DMS53 treated with DMSO at 0.1 percent for 48 hours (cell line): ENCODE data around the gene SLC1A4.
"Not testable (repeated sequence)": the region's sequence is repeated elsewhere in the genome, so short reads cannot be mapped to it uniquely, and the experiment has no call there.

Experiments used
- DNase-seq: peaks from one replicate; lab custom pipeline; 2025; ENCODE audit not compliant: unreplicated experiment; lab: John Stamatoyannopoulos, UW

Gene SLC1A4

GRCh38 chr2:64963719-64964118 lies 25.5 kb upstream of the SLC1A4 start:
- no peak for DNase-seq

GRCh38 chr2:64966017-64966416 lies 23.2 kb upstream of the SLC1A4 start:
- no peak for DNase-seq

- DNase-seq = no peak
These were observed 22.4 kb upstream of the SLC1A4 start for GRCh38 chr2:64966839-64967238.

- DNase-seq = no peak
These were observed 21.6 kb upstream of the SLC1A4 start for GRCh38 chr2:64967601-64968000.

GRCh38 chr2:64969086-64969485 lies 20.1 kb upstream of the SLC1A4 start:
- DNase-seq = not testable (repeated sequence)

GRCh38 chr2:64970495-64970894 lies 18.7 kb upstream of the SLC1A4 start:
- no peak for DNase-seq

- no peak for DNase-seq
These were observed 16.8 kb upstream of the SLC1A4 start for GRCh38 chr2:64972426-64972825.

GRCh38 chr2:64972876-64973275 lies 16.3 kb upstream of the SLC1A4 start:
- peak; percentile 50 for DNase-seq

- no peak for DNase-seq
These were observed 13.9 kb upstream of the SLC1A4 start for GRCh38 chr2:64975232-64975821.

- no peak for DNase-seq
These were observed 12.9 kb upstream of the SLC1A4 start for GRCh38 chr2:64976276-64976675.

- DNase-seq = peak; percentile 13
These were observed 10.5 kb upstream of the SLC1A4 start for GRCh38 chr2:64978514-64979268.

- no peak for DNase-seq
These were observed 9.5 kb upstream of the SLC1A4 start for GRCh38 chr2:64979744-64980143.

GRCh38 chr2:64980183-64980582 lies 9.0 kb upstream of the SLC1A4 start:
- no peak for DNase-seq

- DNase-seq = no peak
These were observed 6.8 kb upstream of the SLC1A4 start for GRCh38 chr2:64982311-64982857.

GRCh38 chr2:64982932-64983331 lies 6.3 kb upstream of the SLC1A4 start:
- DNase-seq = no peak

- DNase-seq = no peak
These were observed 3.8 kb upstream of the SLC1A4 start for GRCh38 chr2:64985447-64985846.

- no peak for DNase-seq
These were observed 1.9 kb upstream of the SLC1A4 start for GRCh38 chr2:64987001-64987955.

GRCh38 chr2:64987956-64988419 lies 1.2 kb upstream of the SLC1A4 start:
- peak; percentile 51 for DNase-seq

- no peak for DNase-seq
These were observed 626 bp upstream of the SLC1A4 start for GRCh38 chr2:64988420-64989125.

GRCh38 chr2:64989982-64990614 lies 899 bp downstream of the SLC1A4 start:
- DNase-seq = no peak
